Mesendoderm (in vitro differentiated cells): ENCODE results near the gene DUOX1.
"Not testable (repeated sequence)": the region's sequence is repeated elsewhere in the genome, so short reads cannot be mapped to it uniquely, and the experiment has no call there.

Source experiments
- DNase-seq: peaks from one replicate; pipeline ENCODE4 v3.0.0; 2013
- H2AK5ac ChIP-seq: 2 replicates; pipeline ENCODE4 v1.6.1; 2013; ENCODE audit warnings: low read length, inconsistent platforms
- H2BK120ac ChIP-seq: 2 replicates; pipeline ENCODE4 v1.6.1; 2013; ENCODE audit warnings: low read depth, mild to moderate bottlenecking, low read length, moderate library complexity, mixed read lengths
- H2BK15ac ChIP-seq: replicated peaks from 2 replicates; pipeline ENCODE4 v1.6.1; 2013; ENCODE audit warnings: low read depth, mild to moderate bottlenecking, moderate library complexity
- H2BK5ac ChIP-seq: 2 replicates; pipeline ENCODE4 v1.6.1; 2013; ENCODE audit warnings: low read length, inconsistent platforms
- H3K18ac ChIP-seq: 2 replicates; pipeline ENCODE4 v1.6.1; 2013; ENCODE audit warnings: mild to moderate bottlenecking, low read length, mixed read lengths
- H3K23ac ChIP-seq: one replicate; pipeline ENCODE4 v1.6.1; 2013; ENCODE audit warnings: low read length
- H3K27ac ChIP-seq: 2 replicates; pipeline ENCODE4 v1.5.1; 2013; ENCODE audit warnings: low read depth, mild to moderate bottlenecking, inconsistent platforms, low read length, moderate library complexity
- H3K27me3 ChIP-seq: 2 replicates; pipeline ENCODE4 v1.6.1; 2013; ENCODE audit warnings: low read length, control low read depth, mild to moderate bottlenecking, inconsistent platforms; ENCODE audit not compliant: insufficient read depth, poor library complexity
- H3K36me3 ChIP-seq: 2 replicates; pipeline ENCODE4 v1.6.1; 2013; ENCODE audit warnings: low read length, inconsistent platforms; ENCODE audit not compliant: control insufficient read depth, insufficient read depth
- H3K4ac ChIP-seq: one replicate; pipeline ENCODE4 v1.6.1; 2013; ENCODE audit warnings: low read depth, mild to moderate bottlenecking, low read length, moderate library complexity
- H3K4me1 ChIP-seq: 2 replicates; pipeline ENCODE4 v1.6.1; 2013; ENCODE audit warnings: low read depth, low read length, inconsistent platforms; ENCODE audit not compliant: control insufficient read depth
- H3K4me2 ChIP-seq: 2 replicates; pipeline ENCODE4 v1.6.1; 2013; ENCODE audit warnings: low read length
- H3K4me3 ChIP-seq: 2 replicates; pipeline ENCODE4 v1.5.1; 2013; ENCODE audit warnings: mild to moderate bottlenecking, low read length
- H3K56ac ChIP-seq: one replicate; pipeline ENCODE4 v1.6.1; 2013; ENCODE audit warnings: low read length
- H3K79me1 ChIP-seq: 2 replicates; pipeline ENCODE4 v1.6.1; 2013; ENCODE audit warnings: low read length, inconsistent platforms
- H3K79me2 ChIP-seq: 2 replicates; pipeline ENCODE4 v1.6.1; 2013; ENCODE audit warnings: mild to moderate bottlenecking, low read length; ENCODE audit not compliant: control insufficient read depth, insufficient read depth
- H3K9ac ChIP-seq: 2 replicates; pipeline ENCODE4 v1.6.1; 2013; ENCODE audit warnings: low read length, inconsistent platforms
- H4K5ac ChIP-seq: one replicate; pipeline ENCODE4 v1.6.1; 2013; ENCODE audit warnings: low read length
- H4K8ac ChIP-seq: one replicate; pipeline ENCODE4 v1.6.1; 2013; ENCODE audit warnings: low read depth, mild to moderate bottlenecking, control low read depth, low read length, moderate library complexity
- WGBS: extraction: QIAGEN DNeasy Blood & Tissue Kit; methylation state at CpG from one replicate; pipeline ENCODE4 v1.1.7; 2013; ENCODE audit warnings: low lambda C conversion rate, missing lambda C conversion rate; ENCODE audit not compliant: insufficient coverage; ENCODE audit errors: extremely low coverage; 5-methylcytosine and 5-hydroxymethylcytosine counted together

The DUOX1 gene

GRCh38 chr15:45133561-45133920, 3.7 kb downstream of the DUOX1 start:
- Histone ChIP-seq H3K4me2 (no peak overlapping the region), H3K27me3 (peaks cover 56% of the 10 kb centered on the region), H3K23ac (no peak overlapping the region), H3K79me2 (no peaks in the 10 kb centered on the region), H3K56ac (no peak overlapping the region), H2BK120ac (no peak overlapping the region), H3K36me3 (no peaks in the 10 kb centered on the region), H3K79me1 (no peaks in the 10 kb centered on the region), H2AK5ac (no peak overlapping the region), H3K18ac (no peak overlapping the region), H3K4me3 (no peak overlapping the region), H4K5ac (no peak overlapping the region), H3K4ac (no peak overlapping the region), H3K4me1 (no peaks in the 10 kb centered on the region), H4K8ac (no peak overlapping the region), H3K9ac (no peak overlapping the region), H3K27ac (no peak overlapping the region), H2BK5ac (no peak overlapping the region), H2BK15ac (no peak overlapping the region)
- no CpG with 5 or more reads among the region's 5 CpGs for WGBS
- no peak for DNase-seq

DNA sequence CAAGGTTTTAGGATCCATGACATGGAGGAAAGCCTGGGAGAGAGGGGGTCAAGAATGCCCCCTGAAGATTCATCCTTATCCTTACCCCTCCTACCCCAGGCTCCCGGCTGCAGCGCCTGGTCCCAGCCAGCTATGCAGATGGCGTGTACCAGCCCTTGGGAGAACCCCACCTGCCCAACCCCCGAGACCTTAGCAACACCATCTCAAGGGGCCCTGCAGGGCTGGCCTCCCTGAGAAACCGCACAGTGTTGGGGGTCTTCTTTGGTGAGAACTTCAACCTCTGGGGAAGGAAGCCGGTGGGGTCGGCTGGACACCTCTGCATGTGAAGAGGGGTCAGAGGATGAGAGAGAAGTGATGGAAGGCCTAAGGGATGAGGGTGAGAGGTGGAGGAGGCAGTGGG, 4.3 kb downstream of the DUOX1 start:
- Histone ChIP-seq H4K8ac (no peak overlapping the region), H2BK15ac (no peak overlapping the region), H3K9ac (no peak overlapping the region), H3K18ac (no peak overlapping the region), H3K56ac (no peak overlapping the region), H3K36me3 (no peaks in the 10 kb centered on the region), H3K79me2 (no peaks in the 10 kb centered on the region), H3K4me3 (no peak overlapping the region), H3K79me1 (no peaks in the 10 kb centered on the region), H2BK5ac (no peak overlapping the region), H3K27ac (no peak overlapping the region), H4K5ac (no peak overlapping the region), H2AK5ac (no peak overlapping the region), H3K27me3 (peaks cover 50% of the 10 kb centered on the region), H2BK120ac (no peak overlapping the region), H3K23ac (no peak overlapping the region), H3K4ac (no peak overlapping the region), H3K4me2 (no peak overlapping the region), H3K4me1 (no peaks in the 10 kb centered on the region)
- DNase-seq, result no peak
- WGBS, result no CpG with 5 or more reads among the region's 7 CpGs

DNA sequence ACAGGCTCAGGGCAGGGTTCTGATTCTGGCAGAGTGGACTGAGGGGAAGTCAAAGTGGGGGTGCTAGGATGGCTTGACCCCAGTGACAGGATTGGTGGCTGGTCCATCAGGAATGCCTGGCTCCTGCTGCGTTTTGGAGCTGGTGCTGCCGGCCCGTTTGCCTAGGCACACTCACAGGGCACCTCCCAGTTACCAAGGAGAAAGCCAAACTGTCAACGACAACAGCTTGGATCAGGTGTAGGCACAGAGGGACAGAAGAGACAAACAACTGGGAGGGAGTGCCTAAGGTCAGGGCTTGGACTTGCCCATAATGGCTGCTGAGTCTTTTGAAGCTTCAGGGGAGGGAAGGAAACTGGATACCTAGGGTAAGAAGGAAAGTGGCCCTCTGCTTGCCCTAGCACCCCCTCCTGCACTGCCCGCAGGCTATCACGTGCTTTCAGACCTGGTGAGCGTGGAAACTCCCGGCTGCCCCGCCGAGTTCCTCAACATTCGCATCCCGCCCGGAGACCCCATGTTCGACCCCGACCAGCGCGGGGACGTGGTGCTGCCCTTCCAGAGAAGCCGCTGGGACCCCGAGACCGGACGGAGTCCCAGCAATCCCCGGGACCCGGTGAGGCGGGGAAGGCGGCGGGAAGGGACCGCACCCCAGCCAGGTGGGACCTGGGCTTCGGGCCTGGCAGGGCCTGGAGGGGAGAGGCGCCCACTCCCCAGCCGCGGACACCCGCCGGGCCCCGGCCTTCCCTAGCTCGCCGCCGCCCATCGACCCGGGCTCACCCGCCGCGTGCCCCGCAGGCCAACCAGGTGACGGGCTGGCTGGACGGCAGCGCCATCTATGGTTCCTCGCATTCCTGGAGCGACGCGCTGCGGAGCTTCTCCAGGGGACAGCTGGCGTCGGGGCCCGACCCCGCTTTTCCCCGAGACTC, 5.1 kb downstream of the DUOX1 start:
- Histone ChIP-seq H3K36me3 (no peaks in the 10 kb centered on the region), H3K27ac (no peak overlapping the region), H2BK120ac (no peak overlapping the region), H2BK5ac (no peak overlapping the region), H3K27me3 (peaks cover 46% of the 10 kb centered on the region), H3K4me1 (no peaks in the 10 kb centered on the region), H3K56ac (no peak overlapping the region), H3K4me2 (peak overlapping the region; percentile 13), H3K4me3 (no peak overlapping the region), H3K79me1 (no peaks in the 10 kb centered on the region), H2BK15ac (no peak overlapping the region), H3K23ac (no peak overlapping the region), H3K18ac (no peak overlapping the region), H2AK5ac (no peak overlapping the region), H4K5ac (no peak overlapping the region), H3K9ac (no peak overlapping the region), H4K8ac (no peak overlapping the region), H3K79me2 (no peaks in the 10 kb centered on the region), H3K4ac (no peak overlapping the region)
- peak; percentile 45 for DNase-seq
- no CpG with 5 or more reads among the region's 57 CpGs for WGBS

GRCh38 chr15:45135705-45136377, 6.0 kb downstream of the DUOX1 start:
- WGBS, result no CpG with 5 or more reads among the region's 37 CpGs
- H3K4me1 ChIP-seq, H2BK15ac ChIP-seq, H4K5ac ChIP-seq, H3K9ac ChIP-seq, H3K79me2 ChIP-seq, H3K79me1 ChIP-seq, H2AK5ac ChIP-seq, H2BK5ac ChIP-seq, H3K4me2 ChIP-seq, H4K8ac ChIP-seq, H3K4me3 ChIP-seq, H3K27ac ChIP-seq, H3K4ac ChIP-seq, H3K23ac ChIP-seq, H2BK120ac ChIP-seq, H3K56ac ChIP-seq, H3K18ac ChIP-seq, H3K36me3 ChIP-seq, DNase-seq: not testable (repeated sequence)
- H3K27me3 ChIP-seq, result peaks cover 39% of the 10 kb centered on the region

GRCh38 chr15:45136378-45136764, 6.6 kb downstream of the DUOX1 start:
- Histone ChIP-seq H4K5ac (no peak overlapping the region), H3K18ac (no peak overlapping the region), H4K8ac (no peak overlapping the region), H3K23ac (no peak overlapping the region), H3K4me1 (no peaks in the 10 kb centered on the region), H3K27me3 (peaks cover 36% of the 10 kb centered on the region), H2BK15ac (no peak overlapping the region), H3K4me2 (no peak overlapping the region), H3K27ac (no peak overlapping the region), H2BK5ac (no peak overlapping the region), H3K4ac (no peak overlapping the region), H3K9ac (no peak overlapping the region), H3K79me1 (no peaks in the 10 kb centered on the region), H3K56ac (no peak overlapping the region), H2AK5ac (no peak overlapping the region), H2BK120ac (no peak overlapping the region), H3K36me3 (no peaks in the 10 kb centered on the region), H3K4me3 (no peak overlapping the region), H3K79me2 (no peaks in the 10 kb centered on the region)
- DNase-seq, result peak; percentile 59
- WGBS, result no CpG with 5 or more reads among the region's 10 CpGs
